ENCODE measurements around the gene GSTM3.
"Not testable (repeated sequence)": the region's sequence is repeated elsewhere in the genome, so short reads cannot be mapped to it uniquely, and the experiment has no call there.

Gene GSTM3

GRCh38 chr1:109687641-109688499 lies 53.0 kb downstream of the GSTM3 start, which contains the start of gene GSTM1:
GSTM1 (plus strand) TSS chr1:109687817; CDS start chr1:109687874, 57 bp downstream.
- no peaks in the 10 kb centered on the region for H3K4me1 ChIP-seq
- no peak within 1 kb of the TSS for H3K27ac ChIP-seq
- H3K9me3 ChIP-seq (ENCODE audit: control insufficient read depth, low read length), result no peaks in the 10 kb centered on the region
- TF ChIP-seq CTCF (IDR thresholded peaks at IDR 0.05), result no peak
- no peak within 1 kb of the TSS for H3K4me2 ChIP-seq (ENCODE audit: low read length)
- H3K27me3 ChIP-seq (ENCODE audit: control insufficient read depth, insufficient read depth, low read length), result no peaks in the 10 kb centered on the region
- H3K79me2 ChIP-seq, result no peaks in the 10 kb centered on the region
- H3K36me3 ChIP-seq (ENCODE audit: control insufficient read depth, insufficient read depth, low read length), result no peaks in the 10 kb centered on the region
- H2AFZ ChIP-seq, result no peak within 1 kb of the TSS
- no peak within 1 kb of the TSS for H3K4me3 ChIP-seq (ENCODE audit: low read depth, low read length)
- no peak within 1 kb of the TSS for H3K9ac ChIP-seq

- not testable (repeated sequence) for H3K27me3 ChIP-seq (ENCODE audit: control insufficient read depth, insufficient read depth, low read length); H3K9ac ChIP-seq; H2AFZ ChIP-seq; H3K4me3 ChIP-seq (ENCODE audit: low read depth, low read length); H3K4me2 ChIP-seq (ENCODE audit: low read length); H3K27ac ChIP-seq; H3K9me3 ChIP-seq (ENCODE audit: control insufficient read depth, low read length); H3K79me2 ChIP-seq; H3K4me1 ChIP-seq; H3K36me3 ChIP-seq (ENCODE audit: control insufficient read depth, insufficient read depth, low read length)
These were observed 53.7 kb downstream of the GSTM3 start for GRCh38 chr1:109687109-109687508.

- not testable (repeated sequence) for H3K4me1 ChIP-seq; H3K4me2 ChIP-seq (ENCODE audit: low read length); H3K79me2 ChIP-seq; H3K9ac ChIP-seq; H3K9me3 ChIP-seq (ENCODE audit: control insufficient read depth, low read length); H3K4me3 ChIP-seq (ENCODE audit: low read depth, low read length); H2AFZ ChIP-seq; H3K27ac ChIP-seq; H3K27me3 ChIP-seq (ENCODE audit: control insufficient read depth, insufficient read depth, low read length); H3K36me3 ChIP-seq (ENCODE audit: control insufficient read depth, insufficient read depth, low read length)
These were observed 54.9 kb downstream of the GSTM3 start for GRCh38 chr1:109685890-109686289.

GRCh38 chr1:109685399-109685798 lies 55.4 kb downstream of the GSTM3 start:
- H3K79me2 ChIP-seq; H3K27ac ChIP-seq; H3K27me3 ChIP-seq (ENCODE audit: control insufficient read depth, insufficient read depth, low read length); H3K4me1 ChIP-seq; H3K36me3 ChIP-seq (ENCODE audit: control insufficient read depth, insufficient read depth, low read length); H3K9me3 ChIP-seq (ENCODE audit: control insufficient read depth, low read length); H3K9ac ChIP-seq; H2AFZ ChIP-seq; H3K4me3 ChIP-seq (ENCODE audit: low read depth, low read length); H3K4me2 ChIP-seq (ENCODE audit: low read length): not testable (repeated sequence)

GRCh38 chr1:109684777-109685176 lies 56.1 kb downstream of the GSTM3 start:
- not testable (repeated sequence) for H3K9ac ChIP-seq; H3K4me2 ChIP-seq (ENCODE audit: low read length)

More at GRCh38 chr1:109684777-109685176, 56.1 kb downstream of the GSTM3 start:
- H3K9me3 ChIP-seq (ENCODE audit: control insufficient read depth, low read length); H3K36me3 ChIP-seq (ENCODE audit: control insufficient read depth, insufficient read depth, low read length); H3K79me2 ChIP-seq; H3K27me3 ChIP-seq (ENCODE audit: control insufficient read depth, insufficient read depth, low read length); H3K4me1 ChIP-seq; H3K4me3 ChIP-seq (ENCODE audit: low read depth, low read length); H3K27ac ChIP-seq; H2AFZ ChIP-seq: not testable (repeated sequence)

Measured in parathyroid adenoma (tissue), 2 donors.